8988T (cell line): ENCODE measurements around the gene GLIS1.

Experiments
- DNase-seq: peaks from one replicate; pipeline ENCODE4 v3.0.0; 2011

Gene GLIS1

GRCh38 chr1:53542551-53542950 is 196.4 kb downstream of the GLIS1 start:
- no peak for DNase-seq

DNA sequence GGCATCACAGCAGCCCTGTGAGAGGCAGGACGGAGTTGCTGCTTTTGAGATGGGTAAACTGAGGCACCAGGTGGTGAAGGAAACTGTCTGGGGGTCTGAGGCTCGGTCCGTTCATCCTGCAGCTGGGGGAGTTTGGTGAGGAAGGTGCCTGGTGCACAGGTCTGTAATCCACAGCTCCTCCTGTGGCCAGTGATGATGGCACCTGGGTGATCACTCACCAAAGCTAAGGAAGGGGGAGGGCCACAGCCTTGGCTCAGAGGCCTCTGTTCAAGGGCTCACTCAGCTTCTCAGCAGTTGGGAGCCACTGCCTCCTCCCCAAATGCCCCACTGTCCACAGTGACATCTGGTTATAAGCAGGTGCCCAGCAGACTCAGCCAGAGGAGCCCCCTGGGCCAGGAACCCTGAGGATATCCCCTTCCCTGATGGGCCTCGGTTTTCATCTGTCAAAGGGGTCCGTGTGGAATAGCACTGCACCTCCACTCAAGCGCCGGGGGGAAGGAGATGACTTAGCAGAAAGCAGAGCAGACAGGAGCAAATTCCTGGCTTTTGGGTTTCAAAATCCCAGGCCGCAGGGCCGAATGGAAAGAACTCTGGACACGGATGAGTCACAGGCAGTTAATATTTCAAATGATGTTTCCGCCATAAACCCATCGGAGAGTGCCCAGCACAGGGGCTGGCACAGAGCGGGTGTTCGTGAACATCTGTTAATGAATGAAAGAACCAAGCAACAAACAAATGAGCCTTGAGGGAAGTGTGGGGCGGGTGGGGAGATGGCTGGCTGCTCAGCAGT is 197.0 kb downstream of the GLIS1 start:
- no peak for DNase-seq

DNA sequence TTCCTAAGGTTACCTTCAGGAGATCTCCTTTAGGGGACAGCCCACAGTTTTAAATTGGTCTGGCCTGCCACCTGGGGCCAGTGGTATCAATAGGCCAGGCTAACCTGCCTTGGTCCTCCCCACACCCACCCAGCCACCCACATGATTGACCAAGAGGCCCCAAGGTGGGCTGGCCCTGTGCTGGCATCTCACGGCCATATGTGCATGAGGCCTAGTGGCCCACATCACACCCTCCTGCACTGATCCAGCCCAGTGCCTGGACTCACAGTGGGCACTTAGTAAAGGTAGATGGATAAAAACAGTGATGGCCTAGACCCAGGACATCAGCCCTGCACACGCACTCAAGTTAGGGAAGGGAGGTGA is 197.7 kb downstream of the GLIS1 start:
- no peak for DNase-seq

GRCh38 chr1:53540604-53541262 is 198.2 kb downstream of the GLIS1 start:
- no peak for DNase-seq

- no peak for DNase-seq
Measured at GRCh38 chr1:53539711-53540603, 199.0 kb downstream of the GLIS1 start.

GRCh38 chr1:53539226-53539625 is 199.7 kb downstream of the GLIS1 start:
- no peak for DNase-seq

DNA sequence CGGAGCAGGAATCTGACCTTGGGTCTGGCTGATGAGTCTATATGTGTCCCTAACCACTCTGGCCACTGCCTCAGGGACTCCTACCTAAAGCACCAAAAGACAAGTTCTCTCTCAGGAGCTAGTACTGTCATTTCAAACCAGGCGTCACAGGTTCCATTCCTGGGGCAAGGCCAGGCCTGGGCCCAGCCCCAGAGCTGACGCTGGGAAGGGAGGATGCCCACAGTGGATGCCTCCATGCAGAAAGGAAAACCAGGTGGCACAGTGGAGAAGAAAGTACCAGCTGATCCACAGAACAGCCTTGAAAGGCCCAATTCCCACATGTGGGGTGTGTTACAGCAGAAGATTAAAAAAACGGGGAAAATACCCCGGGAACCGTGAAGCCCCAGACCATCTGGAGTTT is 202.4 kb downstream of the GLIS1 start:
- no peak for DNase-seq

GRCh38 chr1:53535846-53536245 is 203.1 kb downstream of the GLIS1 start:
- DNase-seq: no peak

DNA sequence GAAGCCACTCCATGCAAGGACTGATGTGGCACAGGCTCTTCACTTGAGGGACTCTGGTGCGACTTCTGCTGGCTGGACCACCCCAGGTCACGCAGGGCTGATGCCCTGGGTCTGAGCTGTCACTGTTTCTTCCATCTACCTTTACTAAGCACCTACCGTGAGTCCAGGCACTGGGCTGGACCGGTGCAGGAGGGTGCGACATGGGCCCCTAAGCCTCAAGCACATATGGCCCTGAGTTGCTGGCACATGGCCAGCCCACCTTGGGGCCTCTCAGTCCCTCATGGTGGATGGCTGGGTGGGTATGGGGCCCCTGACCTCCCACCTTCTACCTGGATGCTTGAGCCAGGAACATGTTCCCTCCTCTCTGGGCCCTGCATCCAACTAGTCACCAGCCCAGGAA is 203.7 kb downstream of the GLIS1 start:
- DNase-seq: no peak

DNA sequence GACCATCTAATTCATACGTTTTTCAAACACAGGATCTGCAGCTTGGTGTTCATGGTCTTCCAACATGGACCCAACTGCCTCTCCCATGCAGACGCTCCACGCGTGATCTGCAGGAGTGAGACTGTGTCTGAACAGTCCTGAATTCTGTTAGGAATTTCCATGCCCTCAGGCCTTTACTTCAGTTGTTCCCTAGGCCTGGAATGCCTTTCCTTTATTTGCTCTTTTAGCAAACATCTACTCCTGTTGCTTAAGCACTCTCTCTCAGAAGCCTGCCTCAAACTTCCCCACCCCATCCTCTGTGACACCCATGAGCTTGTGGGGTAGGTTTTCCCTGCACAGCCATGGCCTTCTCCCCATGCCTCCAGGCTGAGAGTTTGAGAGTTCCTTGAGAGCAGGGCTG is 206.1 kb downstream of the GLIS1 start:
- DNase-seq: no peak

DNA sequence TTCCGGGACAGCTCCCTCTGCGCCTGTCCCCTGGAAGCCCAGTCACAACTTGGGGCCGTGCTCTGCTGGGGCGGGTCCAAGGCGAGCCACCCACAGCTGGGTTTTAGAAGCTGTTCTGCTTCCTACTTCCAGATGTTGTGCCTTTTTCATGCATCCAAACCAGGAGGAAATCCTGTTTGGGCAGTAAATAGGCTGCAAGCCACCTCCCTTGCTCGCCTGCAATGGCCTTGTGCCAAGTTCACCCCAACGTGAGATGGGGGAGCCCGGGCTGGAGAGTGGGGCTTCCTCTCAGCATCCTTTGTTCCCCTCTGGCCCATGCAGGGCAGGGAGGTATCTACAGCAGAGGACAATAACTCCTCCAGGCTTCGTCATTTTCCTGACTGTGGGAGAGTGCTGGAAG is 206.6 kb downstream of the GLIS1 start:
- DNase-seq: no peak

GRCh38 chr1:53530550-53530949 is 208.4 kb downstream of the GLIS1 start:
- DNase-seq: no peak

GRCh38 chr1:53529555-53529954 is 209.4 kb downstream of the GLIS1 start:
- DNase-seq: no peak

DNA sequence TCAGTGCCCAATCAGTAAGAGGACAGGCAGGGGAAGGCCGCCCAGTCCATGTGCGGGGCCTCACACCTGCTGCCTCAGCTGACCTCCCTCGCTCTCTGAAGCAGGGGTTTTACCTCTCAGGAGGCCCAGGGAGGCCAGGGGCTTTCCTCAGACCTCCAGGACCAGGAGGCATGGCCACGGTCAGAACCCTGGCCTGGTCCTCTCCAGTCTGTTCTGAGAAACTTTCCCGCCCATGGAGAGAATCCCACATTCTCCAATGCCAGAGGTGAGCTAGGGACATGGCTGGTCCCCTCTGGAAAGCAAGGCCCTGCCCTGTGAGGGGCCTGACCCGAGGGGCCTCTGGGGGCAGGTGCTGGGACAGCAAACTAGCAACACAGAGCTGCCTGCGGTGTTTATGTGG is 211.6 kb downstream of the GLIS1 start:
- no peak for DNase-seq

DNA sequence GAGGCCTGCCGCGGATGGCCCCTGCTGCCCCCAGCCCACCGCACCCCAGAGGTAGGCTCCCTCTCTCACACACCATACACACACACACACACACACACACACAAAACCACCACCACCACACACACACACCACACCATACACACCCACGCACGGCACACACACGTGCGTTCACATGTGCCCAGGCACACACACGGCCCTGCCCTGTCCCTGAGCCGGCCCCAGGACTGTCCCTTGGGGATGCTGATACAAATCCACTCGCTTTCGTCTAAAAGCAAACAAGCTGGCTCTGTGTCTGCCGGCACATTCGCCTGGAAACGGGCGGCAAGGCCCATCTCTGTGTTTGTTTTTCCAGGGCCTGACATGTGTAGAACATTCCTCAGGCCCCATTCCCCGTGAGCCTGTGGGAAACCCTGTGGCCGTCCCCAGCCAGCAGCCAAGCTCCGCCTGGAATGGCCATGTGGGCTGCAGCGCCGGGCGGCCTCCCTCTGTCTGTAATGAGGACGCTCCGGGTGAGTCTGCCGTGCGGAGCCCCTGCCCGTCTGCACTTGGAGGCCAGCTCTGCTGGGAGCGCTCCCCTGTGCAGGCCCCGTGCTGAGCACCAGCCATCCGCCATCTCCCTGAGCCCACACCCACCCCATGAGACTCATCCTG is 212.4 kb downstream of the GLIS1 start:
- DNase-seq: no peak

- peak; percentile 70 for DNase-seq
Measured at GRCh38 chr1:53525595-53525994, 213.4 kb downstream of the GLIS1 start.

DNA sequence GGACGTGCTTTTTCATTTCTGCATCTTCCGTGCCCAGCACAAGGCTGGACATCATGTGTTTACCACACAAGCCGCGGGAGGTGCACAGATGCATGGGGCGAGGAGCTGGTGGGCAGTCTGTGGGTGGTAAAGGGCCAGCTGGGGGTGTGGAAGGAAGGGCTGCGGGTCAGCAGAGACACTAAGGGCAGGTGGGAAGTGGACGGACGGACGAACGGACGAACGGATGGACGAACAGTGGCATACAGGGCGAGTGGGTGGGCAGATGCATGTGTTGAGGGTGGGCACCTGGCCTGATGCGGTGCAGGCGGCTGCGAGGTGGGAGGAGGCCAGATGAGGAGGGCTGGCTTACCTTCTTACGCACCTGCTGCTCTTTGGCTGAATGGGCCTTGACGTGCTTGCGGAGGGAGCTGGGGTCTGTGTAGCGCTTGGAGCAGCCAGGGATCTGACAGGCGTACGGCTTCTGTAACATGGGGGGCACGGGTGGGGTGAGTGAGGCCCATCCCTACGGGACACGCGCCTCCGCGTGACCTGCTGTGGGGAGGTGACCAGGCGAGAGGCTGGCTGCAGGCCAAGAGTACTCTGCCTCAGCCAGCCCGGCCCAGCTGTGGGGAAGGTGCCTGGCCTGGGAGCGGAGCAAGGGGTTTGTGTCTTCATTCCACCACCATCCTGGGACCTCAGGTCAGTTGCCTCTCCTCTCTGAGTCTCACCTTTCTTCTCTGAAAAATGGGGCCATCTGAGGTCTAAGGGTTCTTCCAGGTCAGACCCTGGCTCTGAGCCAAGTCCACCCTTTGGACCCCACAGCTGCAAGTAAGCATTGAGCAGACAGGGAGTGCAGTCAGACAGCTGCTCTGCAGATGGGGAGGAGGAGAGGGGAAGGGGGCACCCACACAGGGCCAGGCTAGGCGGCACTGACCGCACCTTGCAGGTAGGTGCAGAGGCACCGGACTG is 214.3 kb downstream of the GLIS1 start:
- DNase-seq: no peak

DNA sequence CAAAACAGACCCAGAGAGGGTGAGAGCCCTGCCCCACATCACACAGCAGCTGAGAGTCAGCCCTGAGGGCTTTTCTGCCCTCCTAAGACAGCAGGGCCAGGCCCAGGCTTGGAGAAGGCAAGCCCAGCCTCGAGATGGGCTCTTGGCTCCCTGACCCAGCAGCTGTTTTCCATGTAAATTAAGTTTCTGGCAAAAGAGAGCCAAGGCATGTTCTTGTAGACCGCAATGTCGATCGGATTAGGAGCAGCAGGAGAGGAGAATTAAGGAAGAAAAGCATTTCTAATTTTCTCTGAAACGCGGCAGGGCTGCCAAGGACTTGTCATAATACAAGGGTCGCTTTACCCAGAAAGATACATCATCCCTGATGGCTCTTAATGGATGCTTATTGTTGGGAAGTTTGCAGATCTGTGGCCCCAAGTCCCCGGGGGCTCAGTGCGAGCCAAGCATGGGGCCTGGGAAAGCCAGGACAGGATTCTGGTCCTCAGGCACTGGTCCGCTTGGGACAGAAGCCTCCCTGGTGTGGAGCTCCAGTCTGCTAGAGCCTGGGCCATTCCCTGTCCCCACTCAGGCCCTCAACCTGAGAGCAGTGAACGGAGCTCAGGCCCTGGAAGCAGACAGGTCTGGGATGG is 216.9 kb downstream of the GLIS1 start:
- DNase-seq: no peak

GRCh38 chr1:53520481-53520880 is 218.5 kb downstream of the GLIS1 start:
- no peak for DNase-seq

DNA sequence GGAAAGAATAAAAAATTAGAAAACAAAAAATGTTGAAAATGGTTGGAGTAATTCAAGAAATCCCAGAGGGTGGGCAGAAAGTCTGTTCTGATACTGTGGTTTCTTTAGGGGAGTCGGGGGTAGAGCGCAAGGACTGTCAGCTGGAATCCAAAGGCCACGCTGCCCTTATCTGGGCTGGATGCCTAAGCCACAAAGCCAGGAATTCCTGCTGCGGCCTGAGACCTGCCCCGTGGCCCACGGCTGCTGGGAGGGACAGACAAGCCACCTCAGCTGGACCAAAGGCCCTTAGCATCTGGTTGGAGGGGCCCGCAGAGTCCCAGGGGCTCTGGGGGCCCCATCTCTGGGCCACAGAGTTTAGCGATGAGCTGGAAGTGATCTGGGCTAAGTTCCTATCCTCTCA is 219.5 kb downstream of the GLIS1 start:
- DNase-seq: no peak

DNA sequence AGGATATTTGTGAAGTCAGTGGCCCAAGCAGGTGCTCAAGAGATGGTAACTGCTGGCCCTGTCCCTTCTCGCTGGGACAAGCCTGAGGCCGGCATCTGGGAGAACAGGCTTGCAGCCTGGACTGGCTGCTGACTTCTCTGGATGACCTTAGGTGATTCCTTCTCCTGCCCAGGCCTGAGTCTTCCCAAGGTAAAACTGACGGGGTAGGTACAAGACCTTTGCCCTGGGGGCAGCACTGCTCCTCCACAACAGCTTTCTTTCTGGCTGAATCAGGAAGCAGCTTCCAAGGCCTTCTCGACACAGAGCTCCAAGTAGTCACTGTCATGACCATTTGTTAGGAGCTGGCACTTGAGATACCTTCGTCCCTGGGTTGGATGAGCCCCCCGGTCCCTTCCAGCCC is 220.2 kb downstream of the GLIS1 start:
- DNase-seq: no peak
